Measurements from ENCODE around the gene RBMS3. TPM values are rescaled to one million over a fixed set of nuclear protein-coding genes. Genes with fewer than 3 reads are reported as not detected.

Gene RBMS3
- total and polyA plus RNA-seq, 4 donors, result 4.8 to 117 (median 29.4) TPM

- 91% methylated on average over 6 of the region's 6 CpGs for WGBS, 2 donors
Measured at GRCh38 chr3:29249829-29250345, 31.0 kb upstream of the RBMS3 start.

GRCh38 chr3:29255854-29256696 lies 24.8 kb upstream of the RBMS3 start:
- peaks cover 0 to 2% (median 0%) of the 10 kb centered on the region in 5 donors for H3K4me1 ChIP-seq (ENCODE audit: control insufficient read depth in 5 of 5, insufficient read depth in 5 of 5, low read length in 5 of 5)
- no peak overlapping the region for H3K9ac ChIP-seq (ENCODE audit: insufficient read depth in 1 of 2, low read length in 2 of 2)
- DNase-seq, result no peak
- H3K4me3 ChIP-seq, result no peak overlapping the region
- WGBS, 2 donors, result 92 to 95% methylated on average over 5 of the region's 5 CpGs
- no peak for ATAC-seq (ENCODE audit: insufficient read depth, low FRiP score)
- TF ChIP-seq CTCF (IDR thresholded peaks at IDR 0.05; ENCODE audit: control extremely low read depth, extremely low read depth), result no peak
- H3K27me3 ChIP-seq (ENCODE audit: control insufficient read depth in 3 of 3, insufficient read depth in 3 of 3, low read length in 2 of 3), result no peaks in the 10 kb centered on the region
- no peak overlapping the region for H3K27ac ChIP-seq (ENCODE audit: low read depth in 1 of 2, low read length in 1 of 2)
- H3K9me3 ChIP-seq (ENCODE audit: control insufficient read depth in 4 of 4, insufficient read depth in 3 of 4, low read length in 3 of 4), result no peaks in the 10 kb centered on the region
- H3K36me3 ChIP-seq (ENCODE audit: control insufficient read depth in 4 of 4, insufficient read depth in 4 of 4, low read length in 4 of 4), result no peaks in the 10 kb centered on the region

More at GRCh38 chr3:29249829-29250345, 31.0 kb upstream of the RBMS3 start:
- Histone ChIP-seq H3K27me3 (ENCODE audit: control insufficient read depth in 3 of 3, insufficient read depth in 3 of 3, low read length in 2 of 3) (no peaks in the 10 kb centered on the region), H3K36me3 (ENCODE audit: control insufficient read depth in 4 of 4, insufficient read depth in 4 of 4, low read length in 4 of 4) (no peaks in the 10 kb centered on the region), H3K4me1 (ENCODE audit: control insufficient read depth in 5 of 5, insufficient read depth in 5 of 5, low read length in 5 of 5) (peaks cover 0 to 2% (median 0%) of the 10 kb centered on the region in 5 donors), H3K9ac (ENCODE audit: insufficient read depth in 1 of 2, low read length in 2 of 2) (no peak overlapping the region), H3K9me3 (ENCODE audit: control insufficient read depth in 4 of 4, insufficient read depth in 3 of 4, low read length in 3 of 4) (no peaks in the 10 kb centered on the region), H3K27ac (ENCODE audit: low read depth in 1 of 2, low read length in 1 of 2) (no peak overlapping the region), H3K4me3 (no peak overlapping the region)
- no peak for TF ChIP-seq CTCF (IDR thresholded peaks at IDR 0.05; ENCODE audit: control extremely low read depth, extremely low read depth)
- no peak for ATAC-seq (ENCODE audit: insufficient read depth, low FRiP score)
- DNase-seq, result no peak

GRCh38 chr3:29258161-29258560 lies 22.7 kb upstream of the RBMS3 start:
- H3K9me3 ChIP-seq (ENCODE audit: control insufficient read depth in 4 of 4, insufficient read depth in 3 of 4, low read length in 3 of 4), result no peaks in the 10 kb centered on the region
- no peak for ATAC-seq (ENCODE audit: insufficient read depth, low FRiP score)
- no peak for TF ChIP-seq CTCF (IDR thresholded peaks at IDR 0.05; ENCODE audit: control extremely low read depth, extremely low read depth)

More at GRCh38 chr3:29258161-29258560, 22.7 kb upstream of the RBMS3 start:
- Histone ChIP-seq H3K27me3 (ENCODE audit: control insufficient read depth in 3 of 3, insufficient read depth in 3 of 3, low read length in 2 of 3) (no peaks in the 10 kb centered on the region), H3K36me3 (ENCODE audit: control insufficient read depth in 4 of 4, insufficient read depth in 4 of 4, low read length in 4 of 4) (no peaks in the 10 kb centered on the region), H3K4me1 (ENCODE audit: control insufficient read depth in 5 of 5, insufficient read depth in 5 of 5, low read length in 5 of 5) (no peaks in the 10 kb centered on the region), H3K27ac (ENCODE audit: low read depth in 1 of 2, low read length in 1 of 2) (no peak overlapping the region), H3K4me3 (no peak overlapping the region), H3K9ac (ENCODE audit: insufficient read depth in 1 of 2, low read length in 2 of 2) (no peak overlapping the region)
- WGBS, 2 donors, result 97 to 98% methylated on average over 3 of the region's 3 CpGs
- no peak for DNase-seq

All from lung (tissue), 12 donors.